H9 (cell line): ENCODE measurements around the gene ACOXL. TPM values are rescaled to one million over a fixed set of nuclear protein-coding genes. Genes with fewer than 3 reads are reported as not detected.

Source experiments
- DNase-seq: peaks from one replicate; pipeline ENCODE4 v3.0.0-alpha.2; 2017
- H2AFZ ChIP-seq: one replicate; pipeline ENCODE4 v1.6.1; 2013; ENCODE audit warnings: mild to moderate bottlenecking, low read length, control low read depth, moderate library complexity
- H2AK5ac ChIP-seq: 2 replicates; pipeline ENCODE4 v1.6.1; 2013; ENCODE audit warnings: low read length, control low read depth, mixed read lengths; ENCODE audit not compliant: insufficient read length
- H2BK120ac ChIP-seq: one replicate; pipeline ENCODE4 v1.6.1; 2013; ENCODE audit warnings: low read depth, mild to moderate bottlenecking, low read length, control low read depth, inconsistent platforms; ENCODE audit not compliant: poor library complexity, severe bottlenecking
- H2BK12ac ChIP-seq: 2 replicates; pipeline ENCODE4 v1.6.1; 2013; ENCODE audit warnings: low read length, control low read depth, mixed read lengths, low read depth; ENCODE audit not compliant: insufficient read length
- H2BK15ac ChIP-seq: 2 replicates; pipeline ENCODE4 v1.6.1; 2013; ENCODE audit warnings: low read depth, low read length, control low read depth
- H2BK20ac ChIP-seq: one replicate; pipeline ENCODE4 v1.6.1; 2013; ENCODE audit warnings: low read depth, mild to moderate bottlenecking, low read length, control low read depth, inconsistent platforms; ENCODE audit not compliant: poor library complexity, severe bottlenecking
- H2BK5ac ChIP-seq: 2 replicates; pipeline ENCODE4 v1.6.1; 2013; ENCODE audit warnings: low read length, control low read depth, mixed read lengths; ENCODE audit not compliant: insufficient read length
- H3K14ac ChIP-seq: 2 replicates; pipeline ENCODE4 v1.6.1; 2013; ENCODE audit warnings: low read length, control low read depth; ENCODE audit not compliant: insufficient read depth
- H3K18ac ChIP-seq: 2 replicates; pipeline ENCODE4 v1.6.1; 2013; ENCODE audit warnings: low read depth, mild to moderate bottlenecking, mixed read lengths, low read length, control low read depth; ENCODE audit not compliant: insufficient read length
- H3K23ac ChIP-seq: 2 replicates; pipeline ENCODE4 v1.6.1; 2013; ENCODE audit warnings: low read length, control low read depth, mixed read lengths, low read depth; ENCODE audit not compliant: insufficient read length
- H3K23me2 ChIP-seq: 2 replicates; pipeline ENCODE4 v1.6.1; 2013; ENCODE audit warnings: low read depth, mild to moderate bottlenecking, mixed read lengths, low read length, control low read depth; ENCODE audit not compliant: insufficient read length, poor library complexity, severe bottlenecking
- H3K27ac ChIP-seq: 2 replicates; pipeline ENCODE4 v1.5.1; 2013; ENCODE audit warnings: low read length, control low read depth, mixed read lengths, low read depth; ENCODE audit not compliant: insufficient read length
- H3K27me3 ChIP-seq: 2 replicates; pipeline ENCODE4 v1.6.1; 2013; ENCODE audit warnings: low read length, control low read depth, inconsistent platforms; ENCODE audit not compliant: insufficient read depth
- H3K4ac ChIP-seq: 2 replicates; pipeline ENCODE4 v1.6.1; 2013; ENCODE audit warnings: low read depth, mild to moderate bottlenecking, control low read depth, inconsistent platforms, low read length, moderate library complexity
- H3K4me1 ChIP-seq: 2 replicates; pipeline ENCODE4 v1.6.1; 2013; ENCODE audit warnings: low read length, control low read depth, inconsistent platforms; ENCODE audit not compliant: insufficient read depth
- H3K4me2 ChIP-seq: 2 replicates; pipeline ENCODE4 v1.6.1; 2013; ENCODE audit warnings: low read length, control low read depth, mixed read lengths; ENCODE audit not compliant: insufficient read length, insufficient read depth
- H3K56ac ChIP-seq: 2 replicates; pipeline ENCODE4 v1.6.1; 2013; ENCODE audit warnings: low read depth, mild to moderate bottlenecking, mixed read lengths, low read length, control low read depth; ENCODE audit not compliant: insufficient read length
- H3K79me1 ChIP-seq: 2 replicates; pipeline ENCODE4 v1.6.1; 2013; ENCODE audit warnings: low read depth, mild to moderate bottlenecking, moderate library complexity, low read length, control low read depth, inconsistent platforms; ENCODE audit not compliant: insufficient read depth, poor library complexity, severe bottlenecking
- H3K79me2 ChIP-seq: 2 replicates; pipeline ENCODE4 v1.6.1; 2013; ENCODE audit warnings: low read length, control low read depth, inconsistent platforms; ENCODE audit not compliant: insufficient read depth
- H3K9ac ChIP-seq: 2 replicates; pipeline ENCODE4 v1.6.1; 2013; ENCODE audit warnings: low read length, control low read depth, mixed read lengths; ENCODE audit not compliant: insufficient read length; ENCODE audit errors: extremely low read depth
- H3K9me3 ChIP-seq: one replicate; pipeline ENCODE4 v1.6.1; 2013; ENCODE audit warnings: low read depth, low read length, inconsistent platforms; ENCODE audit not compliant: control insufficient read depth
- H3T11ph ChIP-seq: one replicate; pipeline ENCODE4 v1.6.1; 2013; ENCODE audit warnings: mild to moderate bottlenecking, low read length, control low read depth, inconsistent platforms
- H4K20me1 ChIP-seq: one replicate; pipeline ENCODE4 v1.6.1; 2013; ENCODE audit not compliant: control insufficient read depth, insufficient read length, insufficient read depth
- H4K5ac ChIP-seq: 2 replicates; pipeline ENCODE4 v1.6.1; 2013; ENCODE audit warnings: low read depth, mild to moderate bottlenecking, mixed read lengths, low read length, control low read depth; ENCODE audit not compliant: insufficient read length
- H4K8ac ChIP-seq: replicated peaks from 2 replicates; pipeline ENCODE4 v1.6.1; 2013; ENCODE audit warnings: low read length, control low read depth, mixed read lengths, low read depth; ENCODE audit not compliant: insufficient read length
- H4K91ac ChIP-seq: 2 replicates; pipeline ENCODE4 v1.6.1; 2013; ENCODE audit warnings: low read depth, mild to moderate bottlenecking, moderate library complexity, mixed read lengths, low read length, control low read depth; ENCODE audit not compliant: insufficient read length
- H3K27ac Mint-ChIP-seq, 3 experiments: 2 replicates in 2 of 3; 3 replicates in 1 of 3; pipeline ENCODE4 v1.8.0; 2020 to 2021; ENCODE audit warnings: mixed read lengths in 3 of 3, mild to moderate bottlenecking in 1 of 3, moderate library complexity in 1 of 3
- H3K27me3 Mint-ChIP-seq: 2 replicates; pipeline ENCODE4 v1.8.0; 2021; ENCODE audit warnings: low read depth, mild to moderate bottlenecking, moderate library complexity, mixed read lengths
- H3K36me3 Mint-ChIP-seq, 3 experiments: 2 replicates in 2 of 3; 3 replicates in 1 of 3; pipeline ENCODE4 v1.8.0; 2020 to 2021; ENCODE audit warnings: low read depth in 3 of 3, mixed read lengths in 3 of 3; ENCODE audit not compliant: insufficient read depth in 1 of 3
- H3K4me1 Mint-ChIP-seq, 2 experiments: 2 replicates each; pipeline ENCODE4 v1.8.0; 2020; ENCODE audit warnings: mixed read lengths in 2 of 2
- H3K4me3 Mint-ChIP-seq, 2 experiments: 2 replicates in 1 of 2; 3 replicates in 1 of 2; pipeline ENCODE4 v1.8.0; 2020 to 2021; ENCODE audit warnings: mild to moderate bottlenecking in 2 of 2, mixed read lengths in 2 of 2, moderate library complexity in 1 of 2
- H3K9me3 Mint-ChIP-seq, 2 experiments: 2 replicates in 1 of 2; 3 replicates in 1 of 2; pipeline ENCODE4 v1.8.0; 2020; ENCODE audit warnings: mild to moderate bottlenecking in 2 of 2, mixed read lengths in 2 of 2, moderate library complexity in 1 of 2
- CTCF ChIP-seq: fragments of 200-600 bp; sonication (generic); conservative IDR thresholded peaks from 3 replicates; pipeline ENCODE4 v1.8.0; 2021; ENCODE audit warnings: antibody characterized with exemption, mild to moderate bottlenecking
- WGBS: extraction: QIAGEN DNeasy Blood & Tissue Kit; methylation state at CpG from one replicate; pipeline ENCODE4 v1.1.7; 2013; ENCODE audit warnings: missing lambda C conversion rate, low lambda C conversion rate, mixed read lengths; ENCODE audit not compliant: insufficient read length; ENCODE audit errors: extremely low coverage; 5-methylcytosine and 5-hydroxymethylcytosine counted together
- total RNA-seq: library from RNA; stranded (reverse); gene quantifications from 2 replicates; pipeline ENCODE4 v1.2.1, GENCODE V29; 2021

The ACOXL gene
- total RNA-seq, 1 experiment from 2014 or later: 37.6 TPM

- Mint-ChIP-seq H3K27ac (no peak overlapping the region; a peak in 1 of 7 replicates), H3K27me3 (no peaks in the 10 kb centered on the region)
- H3K79me2 ChIP-seq: no peaks in the 10 kb centered on the region
These were observed 304.8 kb downstream of the ACOXL start for GRCh38 chr2:111037128-111037527.

More at GRCh38 chr2:111037128-111037527, 304.8 kb downstream of the ACOXL start:
- H2BK20ac ChIP-seq: no peak overlapping the region
- H3K36me3 Mint-ChIP-seq: peaks cover 0 to 15% (median 5%) of the 10 kb centered on the region in 3 experiments; a peak in 5 of 7 replicates
- H3K79me1 ChIP-seq: no peaks in the 10 kb centered on the region
- no peak for DNase-seq
- no peak overlapping the region for H4K5ac ChIP-seq
- H2BK15ac ChIP-seq: no peak overlapping the region
- H3K4me2 ChIP-seq: no peak overlapping the region
- H3K18ac ChIP-seq: no peak overlapping the region
- H3K56ac ChIP-seq: no peak overlapping the region
- no peak overlapping the region for H4K91ac ChIP-seq
- no CpG with 5 or more reads among the region's 3 CpGs for WGBS
- H2AFZ ChIP-seq: no peak overlapping the region
- H3T11ph ChIP-seq: no peak overlapping the region
- H2BK120ac ChIP-seq: no peak overlapping the region
- no peak overlapping the region for H3K23ac ChIP-seq
- no peak overlapping the region for H3K9ac ChIP-seq
- H4K8ac ChIP-seq: no peak overlapping the region
- H4K20me1 ChIP-seq: no peaks in the 10 kb centered on the region
- TF ChIP-seq CTCF: no peak
- H2BK5ac ChIP-seq: no peak overlapping the region
- no peak overlapping the region for H3K4ac ChIP-seq
- no peak overlapping the region for H2BK12ac ChIP-seq
- no peaks in the 10 kb centered on the region for H3K23me2 ChIP-seq
- no peaks in the 10 kb centered on the region for H3K27me3 ChIP-seq
- no peak overlapping the region for H3K27ac ChIP-seq
- peaks cover 0 to 2% of the 10 kb centered on the region in 2 experiments; a peak in 2 of 4 replicates for H3K4me1 Mint-ChIP-seq
- no peak overlapping the region for H2AK5ac ChIP-seq
- H3K9me3 ChIP-seq: no peaks in the 10 kb centered on the region
- H3K14ac ChIP-seq: no peak overlapping the region
- no peaks in the 10 kb centered on the region for H3K4me1 ChIP-seq
- no peak overlapping the region for H3K4me3 Mint-ChIP-seq
- no peaks in the 10 kb centered on the region for H3K9me3 Mint-ChIP-seq
